BJ (cell line): ENCODE data around the gene PDCD1. TPM values are rescaled to one million over a fixed set of nuclear protein-coding genes. Genes with fewer than 3 reads are reported as not detected.
"Not testable (repeated sequence)": the region's sequence is repeated elsewhere in the genome, so short reads cannot be mapped to it uniquely, and the experiment has no call there.

ENCODE experiments used
- CTCF ChIA-PET: fragments of 350-600 bp; formaldehyde crosslinking; extraction: SDS; loops from one replicate; lab custom pipeline; 2021; ENCODE audit warnings: antibody characterized with exemption, inconsistent platforms; lab: Yijun Ruan, JAX
- POLR2A ChIA-PET: fragments of 300-600 bp; sonication (Branson Sonifier 250); formaldehyde crosslinking; extraction: SDS; loops from one replicate; lab custom pipeline; 2021; ENCODE audit warnings: antibody characterized with exemption; lab: Charles Lee
- DNase-seq: peaks from one replicate; pipeline ENCODE4 v3.0.0-alpha.2; 2011; ENCODE audit warnings: low read depth
- H3K27me3 ChIP-seq: 2 replicates; pipeline ENCODE4 v1.6.0; 2011; ENCODE audit warnings: low read length; ENCODE audit not compliant: control insufficient read depth, insufficient read depth
- H3K36me3 ChIP-seq: 2 replicates; pipeline ENCODE4 v1.5.1; 2011; ENCODE audit warnings: low read length; ENCODE audit not compliant: control insufficient read depth, insufficient read depth
- H3K4me3 ChIP-seq: 2 replicates; pipeline ENCODE4 v1.5.1; 2011; ENCODE audit warnings: low read depth, mild to moderate bottlenecking, control low read depth, low read length
- CTCF ChIP-seq: IDR thresholded peaks from 2 replicates; pipeline ENCODE4 v1.5.1; 2011; ENCODE audit warnings: low read depth, mild to moderate bottlenecking, control low read depth, inconsistent platforms, low read length, moderate library complexity; ENCODE audit not compliant: insufficient read depth
- polyA plus RNA-seq: library from polyadenylated mRNA; depleted of rRNA; stranded (reverse); fragments of >200 nt; gene quantifications from 2 replicates; pipeline ENCODE4 v1.2.3, GENCODE V29; 2011

Gene PDCD1
- polyA plus RNA-seq, 1 experiment: not detected

- CTCF ChIA-PET: no interaction called here
- peak; percentile 75 for DNase-seq
- POLR2A ChIA-PET: no interaction called here
- Histone ChIP-seq H3K27me3 (peaks cover 8% of the 10 kb centered on the region), H3K4me3 (no peak overlapping the region), H3K36me3 (no peaks in the 10 kb centered on the region)
- TF ChIP-seq CTCF: no peak
Measured at GRCh38 chr2:241833101-241833663, 25.5 kb downstream of the PDCD1 start.

GRCh38 chr2:241827394-241827793 lies 31.3 kb downstream of the PDCD1 start:
- CTCF ChIA-PET: no interaction called here
- no peak for TF ChIP-seq CTCF
- POLR2A ChIA-PET: no interaction called here
- H3K36me3 ChIP-seq: no peaks in the 10 kb centered on the region
- no peaks in the 10 kb centered on the region for H3K27me3 ChIP-seq
- no peak for DNase-seq
- H3K4me3 ChIP-seq: no peak overlapping the region

- H3K36me3 ChIP-seq, DNase-seq, H3K4me3 ChIP-seq, POLR2A ChIA-PET, H3K27me3 ChIP-seq: not testable (repeated sequence)
- CTCF ChIA-PET: interaction anchor here (0.9 kb wide), 1 partner anchor 18 kb away, joined by 3 read pairs; no protein-coding TSS in a partner anchor
Measured at GRCh38 chr2:241823531-241824437, 34.9 kb downstream of the PDCD1 start.

- Histone ChIP-seq H3K36me3 (no peaks in the 10 kb centered on the region), H3K27me3 (no peaks in the 10 kb centered on the region; the same call in 1 of the 2 replicates), H3K4me3 (no peak overlapping the region)
- TF ChIP-seq CTCF: no peak
- DNase-seq: no peak
- CTCF ChIA-PET: no interaction called here
- POLR2A ChIA-PET: no interaction called here
Measured at GRCh38 chr2:241822264-241822623, 36.5 kb downstream of the PDCD1 start.

GRCh38 chr2:241821460-241822263 lies 37.0 kb downstream of the PDCD1 start:
- no peak for TF ChIP-seq CTCF
- Histone ChIP-seq H3K27me3 (no peaks in the 10 kb centered on the region; the same call in 1 of the 2 replicates), H3K4me3 (no peak overlapping the region), H3K36me3 (no peaks in the 10 kb centered on the region)
- DNase-seq: no peak
- CTCF ChIA-PET: no interaction called here
- POLR2A ChIA-PET: no interaction called here
